Stimulated activated effector memory CD8-positive, alpha-beta T cell treated with anti-CD3 and anti-CD28 coated beads, Interleukin-12 subunit alpha, Interleukin-12 subunit beta, amount 100 ng/mL, for 72 hours (primary cell): Measurements from ENCODE around the gene RPP14.

Experiments used
- ATAC-seq: fragments of 150-1000 bp; cut with Tn5 transposase; 2 replicates; pipeline ENCODE4 v1.10.0; 2021
- DNase-seq, 2 donors: peaks; one replicate each; pipeline ENCODE4 v3.0.0; 2021 to 2022; ENCODE audit warnings: low spot score in 2 of 2
- H3K27ac Mint-ChIP-seq: one replicate; pipeline ENCODE4 v1.8.0; 2022; ENCODE audit warnings: mild to moderate bottlenecking, mixed read lengths
- H3K36me3 Mint-ChIP-seq: one replicate; pipeline ENCODE4 v1.8.0; 2022; ENCODE audit warnings: mild to moderate bottlenecking, mixed read lengths
- H3K4me1 Mint-ChIP-seq: one replicate; pipeline ENCODE4 v1.8.0; 2022; ENCODE audit warnings: mixed read lengths
- H3K4me3 Mint-ChIP-seq: one replicate; pipeline ENCODE4 v1.8.0; 2022; ENCODE audit warnings: mild to moderate bottlenecking, mixed read lengths
- H3K9me3 Mint-ChIP-seq: one replicate; pipeline ENCODE4 v1.8.0; 2022; ENCODE audit warnings: mixed read lengths

RPP14 gene

DNA sequence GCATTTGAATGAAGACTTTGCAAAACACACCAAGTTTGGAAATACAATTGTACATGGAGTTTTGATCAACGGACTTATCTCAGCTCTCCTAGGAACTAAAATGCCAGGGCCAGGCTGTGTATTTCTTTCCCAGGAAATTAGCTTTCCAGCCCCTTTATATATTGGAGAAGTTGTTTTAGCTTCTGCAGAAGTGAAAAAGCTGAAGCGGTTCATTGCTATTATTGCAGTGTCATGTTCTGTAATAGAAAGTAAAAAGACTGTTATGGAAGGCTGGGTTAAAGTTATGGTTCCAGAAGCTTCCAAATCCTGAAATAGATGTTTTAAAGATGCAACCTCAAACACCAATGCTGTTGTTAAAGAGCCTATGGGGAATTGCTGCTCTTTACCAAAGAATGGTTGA, 11.8 kb downstream of the RPP14 start:
- peak overlapping the region; percentile 54 for H3K27ac Mint-ChIP-seq
- no peak for ATAC-seq

GRCh38 chr3:58321791-58322190, 15.7 kb downstream of the RPP14 start:
- DNase-seq (no peak), ATAC-seq (no peak)
- H3K36me3 Mint-ChIP-seq, result peaks cover 43% of the 10 kb centered on the region
- peaks cover 25% of the 10 kb centered on the region for H3K4me1 Mint-ChIP-seq
- H3K27ac Mint-ChIP-seq, result no peak overlapping the region
- no peak overlapping the region for H3K4me3 Mint-ChIP-seq
- no peaks in the 10 kb centered on the region for H3K9me3 Mint-ChIP-seq

More for the DNA sequence above, 11.8 kb downstream of the RPP14 start:
- peaks cover 83% of the 10 kb centered on the region for H3K36me3 Mint-ChIP-seq
- no peaks in the 10 kb centered on the region for H3K9me3 Mint-ChIP-seq
- no peak overlapping the region for H3K4me3 Mint-ChIP-seq
- no peak for DNase-seq
- H3K4me1 Mint-ChIP-seq, result peaks cover 1% of the 10 kb centered on the region

GRCh38 chr3:58322793-58323192, 16.7 kb downstream of the RPP14 start:
- ATAC-seq, result no peak
- no peaks in the 10 kb centered on the region for H3K9me3 Mint-ChIP-seq
- H3K36me3 Mint-ChIP-seq, result peaks cover 33% of the 10 kb centered on the region
- H3K4me1 Mint-ChIP-seq, result peaks cover 25% of the 10 kb centered on the region
- H3K27ac Mint-ChIP-seq, result no peak overlapping the region
- no peak for DNase-seq
- H3K4me3 Mint-ChIP-seq, result no peak overlapping the region

- DNase-seq (no peak), ATAC-seq (peak; percentile 88)
- peak overlapping the region; percentile 91 for H3K27ac Mint-ChIP-seq
- peaks cover 24% of the 10 kb centered on the region for H3K36me3 Mint-ChIP-seq
- H3K4me1 Mint-ChIP-seq, result peaks cover 25% of the 10 kb centered on the region
- no peaks in the 10 kb centered on the region for H3K9me3 Mint-ChIP-seq
- peak overlapping the region; percentile 38 for H3K4me3 Mint-ChIP-seq
Measured at GRCh38 chr3:58323529-58324390, 17.7 kb downstream of the RPP14 start.

DNA sequence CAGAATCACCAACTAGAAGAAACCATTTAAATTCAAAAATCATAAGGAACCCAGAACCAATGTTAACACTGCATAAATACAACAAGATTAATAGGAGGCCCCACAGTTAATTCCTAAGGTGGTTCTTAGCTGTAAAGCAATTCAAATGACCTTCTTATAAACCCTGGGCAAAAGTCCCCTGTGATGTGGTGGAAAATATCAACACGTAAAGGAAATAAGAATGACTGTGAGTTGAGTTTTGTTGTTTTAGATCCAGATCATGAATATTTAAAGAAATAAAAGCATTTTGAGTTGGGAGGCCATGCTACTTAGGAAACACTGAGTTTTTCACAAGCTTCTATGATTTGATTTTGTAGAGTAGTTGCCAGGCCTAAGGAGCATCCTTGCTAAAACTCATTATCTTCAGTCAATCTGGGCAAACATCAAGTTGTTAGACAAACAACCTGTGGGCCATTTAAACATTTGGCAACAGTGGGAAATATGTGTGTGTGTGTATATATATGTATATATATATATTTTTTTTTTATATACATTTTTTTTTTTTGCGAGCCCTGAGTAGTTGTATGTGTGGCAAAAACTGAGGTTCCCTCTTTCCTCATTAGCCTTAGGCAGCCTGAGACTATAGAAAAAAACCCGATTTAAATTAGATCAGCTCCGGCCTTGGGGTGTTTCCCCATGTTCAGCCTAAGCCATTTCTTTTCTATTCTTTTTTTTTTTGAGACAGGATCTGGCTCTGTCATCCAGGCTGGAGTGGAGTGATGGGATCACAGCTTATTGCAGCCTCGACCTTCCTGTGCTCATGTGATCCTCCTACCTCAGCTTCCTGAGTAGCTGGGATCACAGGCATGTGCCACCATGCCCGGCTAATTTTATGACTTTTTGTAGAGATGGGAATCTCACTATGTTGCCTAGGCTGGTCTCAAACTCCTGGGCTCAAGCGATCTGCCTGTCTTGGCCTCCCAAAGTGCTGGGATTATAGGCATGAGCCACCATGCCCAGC, 18.6 kb downstream of the RPP14 start:
- H3K36me3 Mint-ChIP-seq, result peaks cover 14% of the 10 kb centered on the region
- no peaks in the 10 kb centered on the region for H3K9me3 Mint-ChIP-seq
- DNase-seq (no peak), ATAC-seq (peak; percentile 84)
- peak overlapping the region; percentile 38 for H3K4me3 Mint-ChIP-seq
- H3K4me1 Mint-ChIP-seq, result peaks cover 25% of the 10 kb centered on the region
- peak overlapping the region; percentile 91 for H3K27ac Mint-ChIP-seq

GRCh38 chr3:58325525-58325992, 19.5 kb downstream of the RPP14 start:
- H3K4me3 Mint-ChIP-seq, result no peak overlapping the region
- DNase-seq, result no peak
- peaks cover 25% of the 10 kb centered on the region for H3K4me1 Mint-ChIP-seq
- H3K27ac Mint-ChIP-seq, result peak overlapping the region; percentile 91
- no peak for ATAC-seq
- peaks cover 6% of the 10 kb centered on the region for H3K36me3 Mint-ChIP-seq
- no peaks in the 10 kb centered on the region for H3K9me3 Mint-ChIP-seq

DNA sequence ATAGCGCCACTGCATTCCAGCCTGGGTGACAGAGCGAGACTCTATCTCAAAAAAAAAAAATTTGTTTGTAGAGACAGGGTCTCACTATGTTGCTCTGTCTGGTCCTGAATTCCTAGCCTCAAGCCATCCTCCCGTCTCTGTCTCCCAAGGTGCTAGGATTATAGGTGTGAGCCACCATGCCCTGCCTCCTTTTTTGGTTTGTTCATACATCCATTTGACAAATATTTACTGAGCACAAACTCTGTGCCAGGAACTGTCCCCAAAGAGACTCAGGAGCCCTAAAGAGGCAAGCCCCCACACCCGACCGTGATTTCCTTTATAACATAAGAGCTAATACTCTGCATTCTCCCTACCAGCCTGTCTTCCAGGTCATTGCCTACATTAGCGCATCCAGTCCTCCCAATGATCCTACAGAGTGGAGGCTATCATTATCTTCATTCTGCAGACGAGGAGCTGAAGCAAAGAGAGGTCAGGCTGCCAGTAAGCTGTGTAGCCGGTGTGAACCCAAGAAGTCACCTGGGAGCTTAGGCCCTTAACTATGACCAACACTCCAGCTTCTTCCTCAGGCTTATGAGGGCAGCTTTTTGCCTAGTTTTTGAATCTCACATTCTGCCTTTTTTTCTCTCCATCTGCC, 20.3 kb downstream of the RPP14 start:
- DNase-seq (no peak), ATAC-seq (no peak)
- Mint-ChIP-seq H3K4me3 (no peak overlapping the region), H3K36me3 (no peaks in the 10 kb centered on the region), H3K4me1 (peaks cover 25% of the 10 kb centered on the region), H3K27ac (peak overlapping the region; percentile 26), H3K9me3 (no peaks in the 10 kb centered on the region)

DNA sequence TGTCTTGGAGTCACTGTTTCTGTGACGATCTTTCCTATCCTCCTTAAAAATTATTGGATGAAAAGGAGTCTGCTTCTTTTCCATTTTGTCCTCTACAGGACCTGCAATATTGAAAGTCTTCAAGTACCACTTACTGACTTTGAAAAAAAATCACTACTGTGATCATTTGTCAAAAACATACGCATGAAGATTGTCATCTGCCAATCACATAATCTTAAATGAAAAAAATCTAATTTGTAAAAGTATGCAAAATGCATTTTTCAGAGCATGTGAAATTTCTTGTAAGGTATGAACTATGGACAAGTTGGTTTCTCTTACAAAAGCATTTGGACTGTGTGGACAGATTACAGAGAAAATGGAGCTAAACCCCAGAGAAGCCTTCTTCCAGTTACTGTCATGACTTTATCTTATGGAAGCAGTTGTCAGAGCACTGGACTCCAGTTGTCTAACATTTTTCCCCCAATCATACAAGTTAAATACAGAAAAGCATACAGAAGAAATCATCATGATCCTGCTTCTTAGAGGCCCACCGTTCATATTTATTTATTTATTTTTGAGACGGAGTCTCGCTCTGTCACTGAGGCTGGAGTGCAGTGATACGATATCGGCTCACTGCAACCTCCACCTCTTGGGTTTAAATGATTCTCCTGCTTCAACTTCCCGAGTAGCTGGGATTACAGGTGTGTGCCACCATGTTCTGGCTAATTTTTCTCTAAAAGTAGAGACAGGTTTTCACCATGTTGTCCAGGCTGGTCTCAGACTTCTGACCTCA, 23.3 kb downstream of the RPP14 start:
- Mint-ChIP-seq H3K4me3 (no peak overlapping the region), H3K36me3 (no peaks in the 10 kb centered on the region), H3K4me1 (peaks cover 27% of the 10 kb centered on the region), H3K9me3 (no peaks in the 10 kb centered on the region), H3K27ac (no peak overlapping the region)
- ATAC-seq (no peak), DNase-seq (no peak)

DNA sequence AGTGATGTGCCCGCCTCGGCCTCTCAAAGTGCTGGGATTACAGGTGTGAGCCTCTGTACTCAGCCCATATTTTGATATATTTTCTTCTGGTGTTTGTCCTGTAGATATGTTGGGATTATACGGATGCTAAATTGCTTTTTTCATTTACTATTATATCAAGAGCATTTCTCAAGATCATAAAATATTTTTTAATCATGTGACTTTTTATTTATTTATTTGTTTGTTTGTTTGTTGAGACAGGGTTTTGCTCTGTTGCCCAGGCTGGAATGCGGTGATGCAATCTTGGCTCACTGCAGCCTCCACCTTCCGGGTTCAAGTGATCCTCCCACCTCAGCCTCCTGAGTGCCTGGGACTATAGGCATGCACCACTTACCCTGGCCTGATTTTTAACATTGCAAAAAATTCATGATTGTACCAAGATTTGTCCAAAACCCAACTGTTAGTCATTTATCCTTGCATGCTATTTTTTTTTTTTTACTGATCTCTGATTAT, 23.9 kb downstream of the RPP14 start:
- no peak overlapping the region for H3K27ac Mint-ChIP-seq

GRCh38 chr3:58331593-58332152, 25.6 kb downstream of the RPP14 start:
- no peaks in the 10 kb centered on the region for H3K9me3 Mint-ChIP-seq
- H3K4me3 Mint-ChIP-seq, result peak overlapping the region; percentile 91
- peaks cover 17% of the 10 kb centered on the region for H3K36me3 Mint-ChIP-seq
- peak overlapping the region; percentile 79 for H3K27ac Mint-ChIP-seq
- DNase-seq (no peak), ATAC-seq (no peak)
- H3K4me1 Mint-ChIP-seq, result peaks cover 42% of the 10 kb centered on the region

More for the DNA sequence above, 23.9 kb downstream of the RPP14 start:
- no peak overlapping the region for H3K4me3 Mint-ChIP-seq
- peaks cover 2% of the 10 kb centered on the region for H3K36me3 Mint-ChIP-seq
- ATAC-seq (no peak), DNase-seq (no peak)
- no peaks in the 10 kb centered on the region for H3K9me3 Mint-ChIP-seq
- H3K4me1 Mint-ChIP-seq, result peaks cover 27% of the 10 kb centered on the region

DNA sequence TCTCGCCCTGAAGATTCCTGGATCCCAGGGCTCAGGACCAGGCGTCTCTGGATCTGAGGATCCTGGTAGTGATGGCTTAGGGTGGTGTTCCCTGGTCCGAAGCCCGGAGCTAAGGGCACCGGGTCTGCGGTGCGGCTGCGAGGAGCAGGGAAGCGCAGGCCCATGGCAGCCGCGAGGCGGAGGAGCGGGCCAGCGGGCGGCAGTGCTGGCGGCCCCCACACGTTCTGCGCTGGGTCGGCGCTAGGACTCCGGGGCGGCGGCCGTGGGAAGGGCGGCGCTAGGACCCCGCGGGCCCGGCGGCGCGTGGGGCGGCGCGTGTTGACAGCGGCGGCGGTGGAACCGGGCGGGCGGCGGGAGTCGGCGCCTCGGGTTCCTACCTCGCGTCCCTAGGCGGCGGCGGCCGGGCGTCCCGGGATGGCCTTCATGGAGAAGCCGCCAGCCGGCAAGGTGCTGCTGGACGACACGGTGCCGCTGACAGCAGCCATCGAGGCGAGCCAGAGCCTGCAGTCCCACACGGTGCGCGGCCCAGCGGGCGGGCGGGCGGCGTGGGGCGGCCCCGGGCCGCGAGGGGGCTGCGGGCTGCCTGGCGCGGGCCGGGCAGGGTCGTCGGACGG, 26.6 kb downstream of the RPP14 start, which contains the start of gene PXK:
Gene PXK (plus strand): TSS at position 318 of the 614 bp plus-strand sequence. CDS start 97 bp downstream, at position 415.
- Mint-ChIP-seq H3K27ac (peak within 1 kb of the TSS; percentile 95), H3K4me3 (peak within 1 kb of the TSS; percentile 91), H3K36me3 (peaks cover 20% of the 10 kb centered on the region), H3K4me1 (peaks cover 42% of the 10 kb centered on the region), H3K9me3 (no peaks in the 10 kb centered on the region)
- ATAC-seq (peak; percentile 95), DNase-seq (peak; percentile 77 to 89)

DNA sequence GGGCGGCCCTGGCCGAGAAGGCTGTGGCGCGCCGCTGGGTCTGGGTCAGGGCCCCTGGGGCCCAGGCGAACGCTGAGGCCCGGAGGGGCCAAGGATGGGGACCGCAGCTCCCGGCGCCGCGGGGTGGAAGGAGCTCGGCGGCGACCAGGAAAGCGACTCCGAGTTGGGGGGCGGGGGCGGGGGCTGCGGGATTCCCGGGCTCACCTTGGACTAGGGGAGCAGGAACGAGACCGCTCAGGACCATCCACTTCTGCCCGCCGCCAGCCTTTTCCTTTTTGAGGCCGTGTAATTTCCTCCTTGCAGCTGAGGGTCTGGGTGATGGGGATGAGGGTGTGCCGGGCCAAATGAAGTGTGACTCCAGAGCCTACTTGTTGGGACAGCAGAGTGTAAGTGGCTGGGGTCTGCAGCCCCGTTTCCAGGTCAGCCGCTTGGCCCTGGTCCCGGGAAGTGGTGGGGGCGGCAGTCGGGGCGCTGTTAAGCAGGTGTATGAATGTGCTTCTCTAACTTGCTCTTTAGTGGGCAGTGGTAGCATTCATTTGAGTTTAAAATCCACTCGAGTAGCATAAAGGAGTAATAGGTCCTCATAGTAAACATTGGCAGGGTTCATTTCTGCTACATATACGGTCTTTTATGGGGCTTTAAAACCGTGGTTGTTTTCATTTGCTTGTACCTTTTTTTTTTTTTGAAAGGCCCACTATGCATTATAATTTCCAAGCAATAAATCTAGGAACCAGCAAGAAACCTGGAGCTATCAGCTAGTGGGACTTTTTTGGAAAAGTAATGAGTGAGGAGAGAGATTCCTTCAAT, 27.4 kb downstream of the RPP14 start:
- H3K36me3 Mint-ChIP-seq, result peaks cover 20% of the 10 kb centered on the region
- H3K27ac Mint-ChIP-seq, result peak overlapping the region; percentile 95
- no peaks in the 10 kb centered on the region for H3K9me3 Mint-ChIP-seq
- ATAC-seq (peak; percentile 44), DNase-seq (peak in 1 of 2 donors; percentile 67)
- peaks cover 42% of the 10 kb centered on the region for H3K4me1 Mint-ChIP-seq
- peak overlapping the region; percentile 91 for H3K4me3 Mint-ChIP-seq

- H3K36me3 Mint-ChIP-seq, result peaks cover 25% of the 10 kb centered on the region
- ATAC-seq (no peak), DNase-seq (no peak)
- peak overlapping the region; percentile 91 for H3K4me3 Mint-ChIP-seq
- peak overlapping the region; percentile 95 for H3K27ac Mint-ChIP-seq
- no peaks in the 10 kb centered on the region for H3K9me3 Mint-ChIP-seq
- peaks cover 42% of the 10 kb centered on the region for H3K4me1 Mint-ChIP-seq
Measured at GRCh38 chr3:58334013-58334321, 27.9 kb downstream of the RPP14 start.
